Activated T-helper 2 cell treated with anti-CD3 and anti-CD28 coated beads, Interferon-gamma antibody, Interleukin-2, Interleukin-4, amounts not matched to agents 10 μg/mL and 5 μg/mL and 100 μg/mL, durations not matched to agents 14 hours and 24 hours and 36 hours (primary cell): ENCODE results near the gene CMIP. TPM values are rescaled to one million over a fixed set of nuclear protein-coding genes. Genes with fewer than 3 reads are reported as not detected.
"Not testable (repeated sequence)": the region's sequence is repeated elsewhere in the genome, so short reads cannot be mapped to it uniquely, and the experiment has no call there.

Experiments used
- DNase-seq: peaks from one replicate; pipeline ENCODE4 v3.0.0; 2021; ENCODE audit warnings: low spot score
- H3K27ac Mint-ChIP-seq: one replicate; pipeline ENCODE4 v1.8.0; 2021; ENCODE audit warnings: mixed read lengths
- H3K27me3 Mint-ChIP-seq: one replicate; pipeline ENCODE4 v1.8.0; 2021; ENCODE audit warnings: low read depth, mixed read lengths
- H3K36me3 Mint-ChIP-seq: one replicate; pipeline ENCODE4 v1.8.0; 2021; ENCODE audit warnings: low read depth, mixed read lengths
- H3K4me1 Mint-ChIP-seq: one replicate; pipeline ENCODE4 v1.8.0; 2021; ENCODE audit warnings: low read depth, mixed read lengths
- H3K4me3 Mint-ChIP-seq: one replicate; pipeline ENCODE4 v1.8.0; 2021; ENCODE audit warnings: low read depth, mild to moderate bottlenecking, moderate library complexity, mixed read lengths
- H3K9me3 Mint-ChIP-seq: one replicate; pipeline ENCODE4 v1.8.0; 2021; ENCODE audit warnings: mixed read lengths
- intact Hi-C: fragments of 100-400 bp; cut with micrococcal nuclease; formaldehyde crosslinking; loops from one replicate; pipeline ENCODE4 v1.15.1; 2023
- total RNA-seq: library from RNA; stranded (reverse); gene quantifications from 2 replicates; pipeline ENCODE4 v1.2.3, GENCODE V29; 2022

CMIP gene
- total RNA-seq, 1 donor from 2014 or later: 68.0 TPM

DNA sequence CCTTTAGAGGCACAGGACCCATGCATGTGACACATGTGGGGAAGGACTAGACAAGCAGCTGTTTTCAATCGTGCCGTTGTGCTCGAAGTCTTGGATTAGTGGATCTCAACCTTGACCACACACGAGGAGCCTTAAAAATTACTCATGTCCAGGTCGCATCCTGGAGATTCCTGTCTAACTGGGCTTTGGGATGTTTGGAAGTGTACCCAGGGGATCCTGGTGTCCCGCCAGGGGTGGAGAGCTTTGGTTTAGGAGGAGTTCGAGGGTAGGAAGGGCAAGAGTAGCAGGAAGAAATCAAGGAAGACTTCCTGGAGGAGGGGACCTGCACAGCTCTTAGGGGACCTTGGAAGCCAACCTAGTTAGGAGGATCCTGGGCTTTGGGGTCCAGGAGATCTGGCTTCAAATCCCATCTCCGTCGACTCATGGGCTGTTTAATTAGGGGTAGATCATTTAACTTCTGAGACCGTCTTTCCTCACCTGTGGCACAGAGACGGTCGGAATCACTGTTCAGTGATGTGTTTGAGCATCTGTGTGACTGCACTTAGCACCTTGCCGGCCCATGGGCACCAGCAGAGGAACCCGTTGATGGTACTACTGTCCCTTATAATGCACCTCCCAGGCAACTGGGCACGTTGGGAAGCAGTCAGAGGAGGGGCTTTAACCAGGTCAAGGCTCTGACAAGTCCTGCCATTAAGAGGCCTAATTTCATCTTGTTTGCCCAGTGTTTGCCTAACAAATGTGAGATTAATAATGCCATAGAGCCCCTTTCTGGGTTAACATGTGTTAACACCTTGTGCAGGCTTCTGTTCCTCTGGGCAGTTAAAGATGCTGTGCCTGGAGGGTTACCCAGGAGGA is 232.5 kb downstream of the CMIP start:
- DNase-seq: no peak
- Mint-ChIP-seq H3K9me3 (no peaks in the 10 kb centered on the region), H3K36me3 (peaks cover 34% of the 10 kb centered on the region), H3K4me1 (no peaks in the 10 kb centered on the region), H3K27me3 (no peaks in the 10 kb centered on the region), H3K27ac (no peak overlapping the region), H3K4me3 (no peak overlapping the region)
- intact Hi-C loops: no loop called here

DNA sequence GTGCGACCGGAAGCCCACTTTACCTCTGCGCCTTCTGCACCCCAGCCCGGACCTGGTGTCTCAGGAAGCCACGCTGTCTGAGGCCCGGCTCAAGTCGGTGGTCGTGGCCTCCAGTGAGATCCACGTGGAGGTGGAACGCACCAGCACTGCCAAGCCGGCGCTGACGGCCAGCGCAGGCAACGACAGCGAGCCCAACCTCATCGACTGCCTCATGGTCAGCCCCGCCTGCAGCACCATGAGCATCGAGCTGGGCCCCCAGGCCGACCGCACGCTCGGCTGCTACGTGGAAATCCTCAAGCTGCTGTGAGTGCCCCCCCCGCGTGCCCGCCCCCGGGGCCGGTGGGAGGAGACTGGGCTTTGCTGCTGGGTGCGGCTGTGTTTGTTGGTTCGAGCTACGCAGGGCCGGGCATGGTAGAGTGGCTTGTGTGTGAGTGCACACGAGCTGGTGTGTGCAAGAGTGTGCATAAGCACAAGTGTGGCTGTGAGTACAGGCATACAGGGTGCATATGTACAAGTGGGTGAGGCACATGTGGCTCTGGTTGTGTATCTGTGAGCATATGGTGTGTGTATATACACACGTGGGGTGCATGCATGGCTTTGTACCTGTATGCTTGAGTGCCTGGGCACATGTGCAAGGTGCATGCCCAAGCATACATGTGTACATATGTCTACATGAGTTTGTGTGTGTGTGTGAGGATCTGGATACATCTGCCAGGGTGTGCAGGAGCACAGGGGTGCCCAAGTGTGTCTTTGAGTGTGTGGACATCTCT is 233.9 kb downstream of the CMIP start:
- no peak overlapping the region for H3K4me3 Mint-ChIP-seq
- no peak overlapping the region for H3K27ac Mint-ChIP-seq
- peaks cover 26% of the 10 kb centered on the region for H3K36me3 Mint-ChIP-seq
- no peaks in the 10 kb centered on the region for H3K9me3 Mint-ChIP-seq
- no peaks in the 10 kb centered on the region for H3K27me3 Mint-ChIP-seq
- no peaks in the 10 kb centered on the region for H3K4me1 Mint-ChIP-seq
- intact Hi-C loops: no loop called here
- no peak for DNase-seq

DNA sequence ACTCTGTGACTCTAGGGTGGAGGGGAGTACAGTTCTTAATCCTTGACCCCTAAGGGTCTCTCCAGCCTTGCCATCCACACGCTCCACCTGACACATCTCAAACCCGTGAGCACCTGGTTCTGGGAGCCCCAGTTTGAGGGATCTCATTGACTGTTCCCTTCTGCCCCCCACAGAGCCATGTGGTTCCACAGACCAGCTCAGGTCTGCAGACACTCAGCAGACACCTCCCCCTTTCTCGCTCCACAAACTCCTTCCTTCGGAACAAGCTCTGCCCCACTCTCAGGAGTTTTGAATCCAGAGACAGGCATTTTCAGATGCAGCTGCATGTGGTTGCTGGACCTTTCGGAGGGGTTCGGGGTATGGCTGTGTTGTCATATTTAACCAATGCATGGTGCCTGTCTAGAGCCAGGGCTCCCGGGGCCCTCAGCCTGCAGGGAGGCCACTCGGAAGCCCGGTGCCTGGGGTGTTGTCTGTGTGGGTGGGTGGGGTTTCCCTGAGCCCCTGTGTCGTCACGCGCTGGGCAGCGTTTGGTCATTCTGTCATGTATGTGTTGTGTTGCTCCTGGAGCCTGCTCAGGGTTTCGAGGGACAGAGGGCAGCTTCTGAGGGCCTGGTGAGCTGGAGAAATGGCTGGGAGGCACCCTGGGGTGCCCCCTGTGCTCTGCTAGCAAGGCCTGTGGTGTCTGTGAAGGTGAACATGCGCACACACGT is 235.3 kb downstream of the CMIP start:
- Mint-ChIP-seq H3K27me3 (no peaks in the 10 kb centered on the region), H3K27ac (no peak overlapping the region), H3K9me3 (no peaks in the 10 kb centered on the region), H3K4me3 (no peak overlapping the region), H3K36me3 (peaks cover 22% of the 10 kb centered on the region), H3K4me1 (no peaks in the 10 kb centered on the region)
- intact Hi-C loops: no loop called here
- DNase-seq: no peak

DNA sequence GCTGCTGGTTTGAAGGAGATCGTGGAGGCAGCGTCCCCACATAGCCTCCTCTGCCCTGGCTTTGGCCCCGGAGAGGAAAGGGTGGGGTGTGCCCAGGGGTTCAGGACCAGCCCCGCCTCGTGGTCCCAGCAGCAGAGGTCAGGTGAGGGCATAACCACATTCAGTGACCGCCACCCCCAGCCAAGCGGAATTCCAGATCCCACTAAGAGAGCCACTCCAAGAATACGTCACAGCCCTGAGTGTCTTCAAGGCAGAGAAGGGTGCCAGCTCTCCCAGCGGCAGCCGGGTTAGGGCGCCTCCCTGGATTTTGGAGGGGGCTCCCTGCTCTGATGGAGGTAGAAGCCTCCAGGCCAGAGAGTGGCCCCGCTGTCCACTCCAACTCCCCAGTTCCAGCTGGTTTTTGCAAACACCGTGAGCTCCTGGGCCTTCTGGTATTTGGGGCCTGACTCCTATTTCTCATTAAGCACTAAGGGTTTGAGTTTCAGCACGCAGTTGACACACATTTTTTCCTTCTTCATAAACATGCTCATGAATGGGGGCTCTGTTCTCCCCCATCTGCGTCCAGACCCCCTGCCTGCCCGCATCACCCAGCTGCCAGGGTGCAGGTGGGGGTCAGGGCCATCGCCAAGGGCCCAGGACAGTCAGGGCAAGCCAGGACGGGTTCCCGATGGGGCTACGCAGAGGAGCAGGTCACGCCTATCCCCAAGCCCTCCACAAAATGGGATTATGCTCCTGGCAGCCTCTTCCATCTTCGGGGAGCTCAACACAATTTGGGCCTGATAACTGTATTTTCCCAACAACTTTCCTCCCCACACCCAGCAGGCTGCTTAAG is 236.1 kb downstream of the CMIP start:
- H3K4me1 Mint-ChIP-seq: no peaks in the 10 kb centered on the region
- DNase-seq: no peak
- no peak overlapping the region for H3K27ac Mint-ChIP-seq
- H3K9me3 Mint-ChIP-seq: no peaks in the 10 kb centered on the region
- H3K36me3 Mint-ChIP-seq: peaks cover 22% of the 10 kb centered on the region
- H3K27me3 Mint-ChIP-seq: no peaks in the 10 kb centered on the region
- no peak overlapping the region for H3K4me3 Mint-ChIP-seq
- intact Hi-C loops: no loop called here

DNA sequence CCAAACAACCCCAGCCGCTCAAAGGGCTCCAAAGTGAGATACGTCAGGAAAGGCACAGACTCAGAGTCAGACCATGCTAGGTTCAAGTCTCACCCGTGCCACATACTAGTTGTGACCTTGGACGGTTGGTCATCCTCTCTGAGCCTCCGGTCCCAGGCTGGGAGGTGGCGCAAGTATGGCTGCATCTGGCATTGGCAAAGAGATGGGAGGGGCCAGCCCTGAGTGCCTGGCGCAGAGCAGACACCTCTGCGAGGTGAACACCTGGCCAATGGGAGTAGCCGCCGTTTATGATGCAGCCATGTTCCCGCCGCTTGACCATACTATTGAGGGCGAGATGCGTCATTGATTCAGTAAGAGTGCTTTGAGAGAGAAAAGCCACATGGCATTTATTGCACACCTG is 236.7 kb downstream of the CMIP start:
- intact Hi-C loops: no loop called here
- Mint-ChIP-seq H3K27ac (no peak overlapping the region), H3K27me3 (no peaks in the 10 kb centered on the region), H3K36me3 (peaks cover 25% of the 10 kb centered on the region), H3K4me1 (peaks cover 3% of the 10 kb centered on the region), H3K9me3 (no peaks in the 10 kb centered on the region), H3K4me3 (no peak overlapping the region)
- DNase-seq: no peak

DNA sequence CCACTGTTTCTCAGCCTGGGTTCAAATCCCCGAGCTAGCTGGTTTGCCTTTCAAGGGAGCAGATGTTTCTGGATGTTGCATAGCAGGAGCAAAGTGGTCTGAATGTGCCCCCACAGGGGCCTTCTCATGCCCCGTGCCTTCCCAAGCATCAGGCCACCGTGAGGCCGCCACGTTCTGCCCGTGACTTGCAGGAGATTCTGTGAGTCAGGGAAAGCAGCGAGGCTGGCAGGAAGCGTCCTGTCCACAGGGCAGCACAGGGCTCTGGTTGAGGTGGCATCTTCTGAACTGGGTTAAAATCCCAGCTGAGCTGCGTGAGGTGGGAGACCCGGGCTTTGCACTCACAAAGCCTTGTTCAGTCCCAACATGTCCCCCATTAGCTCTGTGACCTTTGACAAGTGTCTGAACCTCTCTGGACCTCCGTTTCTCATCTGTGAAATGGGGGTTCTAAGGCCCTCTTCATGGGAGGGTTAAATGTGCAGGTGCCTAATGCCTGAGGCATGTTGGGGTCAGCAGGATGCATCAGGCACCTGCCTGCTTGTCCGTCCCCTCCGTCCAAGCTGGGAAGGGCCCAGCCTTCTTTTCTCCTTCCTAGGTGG is 239.7 kb downstream of the CMIP start:
- no peak overlapping the region for H3K4me3 Mint-ChIP-seq
- DNase-seq: no peak
- H3K36me3 Mint-ChIP-seq: peaks cover 28% of the 10 kb centered on the region
- intact Hi-C loops: no loop called here
- H3K27ac Mint-ChIP-seq: no peak overlapping the region
- peaks cover 17% of the 10 kb centered on the region for H3K4me1 Mint-ChIP-seq
- no peaks in the 10 kb centered on the region for H3K27me3 Mint-ChIP-seq
- H3K9me3 Mint-ChIP-seq: no peaks in the 10 kb centered on the region

DNA sequence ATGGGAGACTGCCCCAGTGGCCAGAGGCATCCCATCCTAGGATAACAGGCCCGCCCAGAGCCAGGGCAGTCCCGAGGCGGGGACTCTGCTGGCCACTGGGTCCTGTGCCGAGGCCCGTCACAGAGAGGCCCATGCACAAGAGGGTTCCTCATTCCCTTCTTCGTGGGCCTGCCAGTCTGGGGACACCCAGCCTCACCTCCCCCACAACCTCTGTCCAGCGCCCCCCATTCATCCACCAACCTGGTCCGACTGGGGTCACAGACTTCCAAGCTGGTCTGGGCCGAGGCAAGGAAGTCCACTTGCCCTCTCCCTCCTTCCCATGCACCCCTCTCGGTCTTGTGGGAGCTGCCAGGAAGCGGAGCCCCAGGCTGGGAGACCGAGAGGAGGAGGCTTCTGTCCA is 240.3 kb downstream of the CMIP start:
- Mint-ChIP-seq H3K36me3 (peaks cover 27% of the 10 kb centered on the region), H3K4me1 (peaks cover 17% of the 10 kb centered on the region), H3K27ac (no peak overlapping the region), H3K27me3 (no peaks in the 10 kb centered on the region), H3K9me3 (no peaks in the 10 kb centered on the region), H3K4me3 (no peak overlapping the region)
- DNase-seq: no peak
- intact Hi-C loops: no loop called here

DNA sequence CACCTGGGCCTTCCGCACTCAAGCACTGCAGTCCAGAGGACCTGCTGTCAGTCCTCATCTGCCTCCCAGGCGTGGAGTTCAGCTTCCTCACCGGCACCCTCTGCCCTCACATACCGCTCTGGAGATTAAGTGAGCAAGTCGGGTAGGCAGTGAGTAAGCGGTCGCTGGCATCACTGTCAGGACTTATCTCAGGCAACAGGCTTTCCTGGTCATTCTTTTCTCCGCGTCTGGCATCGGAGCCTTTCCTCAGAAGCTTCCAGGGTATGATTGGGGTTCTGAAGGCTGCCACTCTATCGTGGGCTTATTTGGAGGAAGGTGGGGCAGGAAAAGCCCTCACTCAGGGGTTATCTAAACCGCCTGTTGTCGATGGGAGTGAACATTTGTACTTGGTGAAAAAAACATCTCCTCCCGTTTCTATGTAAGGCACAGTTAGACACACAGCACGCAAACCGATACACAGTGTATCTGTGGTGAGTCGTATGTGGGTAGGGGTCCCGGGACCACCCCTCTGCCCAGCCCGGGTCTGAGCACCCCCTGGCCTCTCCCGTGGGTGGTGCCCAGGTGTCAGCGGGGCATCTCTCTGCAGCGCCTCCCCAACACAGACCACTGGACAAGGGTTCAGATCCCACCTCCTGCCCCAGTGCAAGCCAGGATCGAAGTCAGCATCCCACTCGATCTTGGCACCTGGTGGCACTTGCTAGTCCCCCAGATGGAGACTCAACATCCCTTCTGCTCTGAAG is 242.0 kb downstream of the CMIP start:
- Mint-ChIP-seq H3K36me3 (peaks cover 21% of the 10 kb centered on the region), H3K9me3 (no peaks in the 10 kb centered on the region), H3K4me1 (peaks cover 18% of the 10 kb centered on the region), H3K27ac (no peak overlapping the region), H3K4me3 (no peak overlapping the region), H3K27me3 (no peaks in the 10 kb centered on the region)
- DNase-seq: no peak
- intact Hi-C loops: no loop called here

DNA sequence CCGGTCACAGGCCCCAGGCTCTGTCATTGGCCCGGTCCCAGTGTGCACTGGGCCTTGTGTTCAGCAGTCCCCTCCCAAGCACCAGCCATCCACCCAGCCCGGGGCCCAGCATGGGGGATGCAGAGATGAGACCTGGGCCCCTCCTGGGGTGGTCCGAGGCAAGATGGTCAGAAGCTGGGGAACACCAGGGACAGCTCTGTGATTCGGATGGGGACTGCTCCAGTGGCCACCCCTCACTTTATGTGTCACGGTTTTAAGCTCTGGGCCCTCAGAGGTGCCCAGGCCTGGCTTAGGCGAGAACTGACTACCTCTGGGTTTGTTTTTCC is 242.5 kb downstream of the CMIP start:
- Mint-ChIP-seq H3K27ac (no peak overlapping the region), H3K4me1 (peaks cover 18% of the 10 kb centered on the region), H3K36me3 (peaks cover 27% of the 10 kb centered on the region), H3K4me3 (no peak overlapping the region), H3K9me3 (no peaks in the 10 kb centered on the region), H3K27me3 (no peaks in the 10 kb centered on the region)
- intact Hi-C loops: no loop called here
- DNase-seq: no peak

DNA sequence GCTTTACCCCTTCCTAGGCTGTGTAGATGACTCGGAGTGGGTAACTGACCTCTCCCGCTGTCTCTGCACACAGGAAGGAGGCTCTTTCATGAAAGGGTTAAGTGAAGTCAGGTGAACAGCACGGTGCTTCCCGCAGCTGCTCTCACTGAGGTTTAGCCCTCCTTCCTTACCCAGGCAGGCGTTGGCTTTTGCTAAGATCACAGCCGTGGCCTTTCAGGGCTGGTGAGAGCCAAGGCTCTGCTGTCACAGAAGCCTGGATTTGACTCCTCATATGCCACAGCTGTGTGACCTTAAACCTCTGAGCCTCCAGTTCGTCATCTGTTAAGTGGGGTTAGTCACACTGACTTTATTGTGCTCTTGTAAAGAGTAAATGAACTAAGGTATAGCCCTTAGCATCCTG is 243.6 kb downstream of the CMIP start:
- Mint-ChIP-seq H3K9me3 (no peaks in the 10 kb centered on the region), H3K27me3 (no peaks in the 10 kb centered on the region), H3K4me1 (peaks cover 18% of the 10 kb centered on the region), H3K27ac (peak overlapping the region; percentile 38), H3K36me3 (peaks cover 33% of the 10 kb centered on the region), H3K4me3 (no peak overlapping the region)
- intact Hi-C loops: loop anchor here (2.0 kb wide), 1 partner anchor 55 kb away; no protein-coding TSS in a partner anchor
- DNase-seq: no peak

DNA sequence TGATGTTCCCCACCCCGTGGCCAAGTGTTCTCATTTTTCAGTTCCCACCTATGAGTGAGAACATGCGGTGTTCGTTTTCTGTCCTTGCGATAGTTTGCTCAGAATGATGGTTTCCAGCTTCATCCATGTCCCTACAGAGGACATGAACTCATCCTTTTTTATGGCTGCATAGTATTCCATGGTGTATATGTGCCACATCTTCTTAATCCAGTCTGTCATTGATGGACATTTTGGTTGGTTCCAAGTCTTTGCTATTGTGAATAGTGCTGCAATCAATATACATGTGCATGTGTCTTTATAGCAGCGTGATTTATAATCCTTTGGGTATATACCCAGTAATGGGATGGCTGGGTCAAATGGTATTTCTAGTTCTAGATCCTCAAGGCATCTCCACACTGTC is 244.2 kb downstream of the CMIP start:
- intact Hi-C loops: loop anchor here (2.0 kb wide), 1 partner anchor 56 kb away; no protein-coding TSS in a partner anchor
- Mint-ChIP-seq H3K4me1 (peaks cover 18% of the 10 kb centered on the region), H3K36me3 (peaks cover 35% of the 10 kb centered on the region)
- not testable (repeated sequence) for H3K27me3 Mint-ChIP-seq, H3K9me3 Mint-ChIP-seq, H3K4me3 Mint-ChIP-seq, H3K27ac Mint-ChIP-seq, DNase-seq
